ENCODE results near the gene IQGAP3.

DNA sequence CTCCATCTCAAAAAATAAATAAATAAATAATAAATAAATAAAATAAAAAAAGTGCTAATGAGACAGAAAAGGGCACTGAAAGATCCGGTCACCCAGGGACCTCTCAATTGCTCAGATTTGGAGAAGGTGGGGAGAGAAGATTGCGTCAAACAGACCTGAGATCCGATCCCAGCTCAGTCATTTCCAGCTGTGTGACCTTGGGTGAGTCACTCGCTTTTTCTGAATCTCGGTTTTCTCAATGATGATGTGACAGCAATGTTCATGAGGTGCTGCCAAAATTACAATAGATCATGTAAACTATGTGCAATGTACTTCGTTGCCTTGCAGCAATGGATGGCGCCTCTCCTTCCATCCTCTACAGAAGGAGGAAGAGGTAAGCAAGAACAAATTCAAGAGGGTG is 60.7 kb downstream of the IQGAP3 start:
- TF ChIP-seq, protein P1, sequence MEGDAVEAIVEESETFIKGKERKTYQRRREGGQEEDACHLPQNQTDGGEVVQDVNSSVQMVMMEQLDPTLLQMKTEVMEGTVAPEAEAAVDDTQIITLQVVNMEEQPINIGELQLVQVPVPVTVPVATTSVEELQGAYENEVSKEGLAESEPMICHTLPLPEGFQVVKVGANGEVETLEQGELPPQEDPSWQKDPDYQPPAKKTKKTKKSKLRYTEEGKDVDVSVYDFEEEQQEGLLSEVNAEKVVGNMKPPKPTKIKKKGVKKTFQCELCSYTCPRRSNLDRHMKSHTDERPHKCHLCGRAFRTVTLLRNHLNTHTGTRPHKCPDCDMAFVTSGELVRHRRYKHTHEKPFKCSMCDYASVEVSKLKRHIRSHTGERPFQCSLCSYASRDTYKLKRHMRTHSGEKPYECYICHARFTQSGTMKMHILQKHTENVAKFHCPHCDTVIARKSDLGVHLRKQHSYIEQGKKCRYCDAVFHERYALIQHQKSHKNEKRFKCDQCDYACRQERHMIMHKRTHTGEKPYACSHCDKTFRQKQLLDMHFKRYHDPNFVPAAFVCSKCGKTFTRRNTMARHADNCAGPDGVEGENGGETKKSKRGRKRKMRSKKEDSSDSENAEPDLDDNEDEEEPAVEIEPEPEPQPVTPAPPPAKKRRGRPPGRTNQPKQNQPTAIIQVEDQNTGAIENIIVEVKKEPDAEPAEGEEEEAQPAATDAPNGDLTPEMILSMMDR (IDR thresholded peaks at IDR 0.05) = no peak
- no peak for TF ChIP-seq POLR2A (IDR thresholded peaks at IDR 0.05)

All from esophagus squamous epithelium (tissue), 4 donors.